ENCODE data around the gene CABLES1. TPM values are rescaled to one million over a fixed set of nuclear protein-coding genes. Genes with fewer than 3 reads are reported as not detected.
A peak's percentile ranks its signal among the peaks of the same experiment; 100 is the strongest.
"Not testable (repeated sequence)": the region's sequence is repeated elsewhere in the genome, so short reads cannot be mapped to it uniquely, and the experiment has no call there.

CABLES1 gene
- total RNA-seq, 1 experiment from 2014 or later: 45.9 TPM

DNA sequence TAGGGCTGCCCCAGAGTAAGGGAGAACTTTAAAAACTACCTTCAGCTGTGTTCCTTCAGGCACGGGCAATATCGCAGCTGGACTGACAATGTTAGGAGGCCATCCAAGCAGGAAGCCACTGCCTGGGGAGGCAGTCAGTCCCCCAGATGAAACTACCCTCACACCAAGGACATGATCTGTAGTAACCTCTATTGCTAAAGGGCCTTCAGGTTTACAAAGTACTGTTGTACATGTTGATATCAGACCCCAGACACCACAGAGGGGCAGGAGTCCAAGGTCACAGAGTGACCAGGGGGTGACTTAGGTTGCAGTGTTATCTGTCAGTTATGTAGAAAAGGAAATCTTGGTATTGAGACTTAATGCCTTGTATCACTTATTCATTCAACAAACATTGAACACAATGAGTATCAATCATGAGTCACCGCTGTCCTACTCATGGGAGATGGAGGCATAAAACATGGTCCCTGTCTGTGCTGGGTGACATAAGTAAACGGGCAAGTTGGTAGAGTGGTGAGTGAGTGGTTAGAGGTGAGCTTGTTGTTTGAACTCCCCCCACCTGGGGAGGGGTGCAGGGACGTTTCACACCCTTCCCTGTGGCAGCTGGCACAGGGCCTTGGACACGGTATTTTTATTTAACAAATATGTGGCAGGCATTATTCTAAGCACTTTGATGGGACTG lies 7.1 kb downstream of the CABLES1 start:
- no peak for DNase-seq (ENCODE audit: low spot score)

DNA sequence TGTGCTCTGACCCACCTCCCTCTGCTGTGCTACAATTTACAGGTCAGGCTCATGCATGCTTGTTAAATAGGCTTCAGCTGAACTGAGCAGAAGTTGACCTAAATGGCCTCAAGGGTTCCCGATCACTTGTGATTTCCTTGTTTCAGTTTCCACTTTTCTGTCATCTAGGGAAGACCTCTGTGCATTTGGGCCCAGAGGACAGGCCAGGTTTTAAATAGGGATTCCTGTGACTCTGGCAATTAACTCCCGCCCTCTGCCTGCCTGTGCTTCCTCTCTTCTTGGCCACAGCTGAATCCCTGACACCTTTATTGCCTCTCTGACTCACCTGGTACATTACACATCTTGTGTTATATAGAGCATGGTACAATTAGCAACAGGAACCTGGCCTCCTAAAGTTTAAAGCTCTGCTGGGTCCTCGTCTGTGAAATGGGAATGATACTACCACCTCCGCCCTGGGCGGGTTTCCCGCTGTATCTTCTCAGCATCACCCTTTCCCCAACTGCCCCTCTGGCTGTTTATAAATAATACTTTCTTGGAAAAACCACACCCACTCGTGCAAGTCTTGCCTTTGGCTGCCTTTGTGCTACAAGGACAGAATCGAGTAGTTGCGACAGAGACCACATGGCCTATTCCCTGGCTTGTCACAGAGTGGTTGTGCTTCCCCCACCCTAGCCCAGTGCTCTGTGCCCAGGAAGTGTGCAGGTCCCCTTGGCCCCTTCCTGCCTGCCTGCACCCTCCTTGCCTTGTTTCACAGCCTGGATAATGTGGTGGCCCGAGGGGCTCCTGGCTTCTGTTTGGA lies 7.9 kb downstream of the CABLES1 start:
- DNase-seq (ENCODE audit: low spot score): peak; percentile 52

DNA sequence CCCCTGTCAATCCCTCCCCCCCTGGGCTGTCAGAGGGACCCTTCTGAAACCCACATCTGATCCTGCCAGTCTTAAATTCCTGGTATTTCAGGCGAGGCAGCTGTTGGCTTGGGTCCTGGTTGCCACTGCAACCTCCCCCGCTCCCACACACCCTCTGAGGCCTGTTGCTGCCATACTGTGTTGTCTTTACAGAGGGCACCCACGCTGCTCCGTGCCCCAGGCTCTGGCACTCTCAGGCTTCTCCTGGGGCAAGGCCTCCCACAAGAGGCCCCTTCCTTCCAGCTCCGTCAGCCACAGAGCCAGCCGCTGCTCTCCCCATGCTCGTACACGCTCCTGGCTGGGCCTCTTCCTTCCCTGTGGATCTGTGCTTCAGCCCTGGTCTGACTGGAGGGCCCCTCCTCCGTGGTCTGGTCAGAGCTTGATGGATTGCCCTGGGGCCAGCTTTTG lies 8.6 kb downstream of the CABLES1 start:
- no peak for DNase-seq (ENCODE audit: low spot score)

DNA sequence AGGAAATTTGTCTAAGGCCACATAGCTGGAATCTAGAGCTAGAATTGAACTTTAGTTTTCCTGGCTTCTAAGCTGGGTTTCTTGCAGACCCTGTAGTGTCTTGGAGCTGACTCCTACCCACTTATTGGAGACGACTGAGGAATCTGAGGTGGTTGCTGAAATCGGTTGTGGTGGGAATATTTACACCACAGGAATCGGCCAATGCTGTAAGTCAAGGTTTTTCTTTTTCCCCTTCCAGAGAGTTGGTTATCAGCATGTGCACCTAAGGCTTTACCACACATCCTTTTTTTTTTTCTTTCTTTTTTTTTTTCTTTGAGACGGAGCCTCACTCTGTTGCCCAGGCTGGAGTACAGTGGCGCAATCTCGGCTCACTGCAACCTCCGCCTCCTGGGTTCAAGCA lies 9.4 kb downstream of the CABLES1 start:
- no peak for DNase-seq (ENCODE audit: low spot score)

DNA sequence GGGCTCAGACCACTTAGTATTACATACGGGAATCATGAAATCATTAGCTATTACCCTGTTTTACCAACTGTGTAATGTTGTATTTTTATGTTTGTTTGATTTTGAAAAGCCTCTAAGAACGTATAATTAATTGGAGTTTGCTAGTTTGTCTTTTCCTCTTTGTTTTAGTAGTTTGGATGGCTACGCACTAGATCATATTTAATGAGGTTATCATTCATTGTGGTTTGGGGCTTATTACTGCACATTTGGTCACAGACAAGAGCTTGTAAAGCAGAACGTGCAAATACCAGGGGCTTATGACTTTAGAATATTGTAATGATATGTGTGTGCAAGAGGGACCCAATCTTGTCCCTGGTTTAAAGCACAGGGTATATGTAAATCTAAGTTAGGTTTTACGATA lies 10.3 kb downstream of the CABLES1 start:
- DNase-seq (ENCODE audit: low spot score): no peak

DNA sequence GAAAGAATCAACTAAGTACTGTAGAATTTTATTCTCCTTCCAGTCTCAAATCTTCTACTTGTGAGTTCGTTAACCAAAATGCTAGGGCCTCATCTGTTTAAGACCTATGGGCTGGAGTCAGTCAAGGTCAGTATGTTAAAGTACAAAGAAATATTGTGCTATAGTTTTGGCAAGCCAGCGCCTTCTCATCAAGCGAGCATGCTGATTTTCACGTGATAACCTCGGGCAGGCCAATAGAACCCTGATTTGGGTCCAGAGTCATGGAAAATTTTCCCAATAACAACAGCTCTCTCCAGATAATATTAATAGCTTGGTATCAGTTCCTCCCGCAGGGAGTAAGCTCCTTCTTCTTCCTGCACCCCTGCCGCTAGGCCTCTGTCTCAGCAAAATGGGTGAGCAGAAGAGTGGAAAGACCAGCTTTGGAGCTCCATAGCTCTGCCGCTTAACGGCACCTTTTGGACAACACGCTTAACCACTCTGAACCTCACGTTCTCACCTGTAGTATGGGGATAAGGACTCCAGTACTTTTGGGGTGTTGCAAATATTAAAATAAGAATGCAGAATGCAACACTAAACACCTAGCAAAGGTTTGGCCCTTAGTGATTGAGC lies 11.7 kb downstream of the CABLES1 start:
- DNase-seq (ENCODE audit: low spot score): no peak

DNA sequence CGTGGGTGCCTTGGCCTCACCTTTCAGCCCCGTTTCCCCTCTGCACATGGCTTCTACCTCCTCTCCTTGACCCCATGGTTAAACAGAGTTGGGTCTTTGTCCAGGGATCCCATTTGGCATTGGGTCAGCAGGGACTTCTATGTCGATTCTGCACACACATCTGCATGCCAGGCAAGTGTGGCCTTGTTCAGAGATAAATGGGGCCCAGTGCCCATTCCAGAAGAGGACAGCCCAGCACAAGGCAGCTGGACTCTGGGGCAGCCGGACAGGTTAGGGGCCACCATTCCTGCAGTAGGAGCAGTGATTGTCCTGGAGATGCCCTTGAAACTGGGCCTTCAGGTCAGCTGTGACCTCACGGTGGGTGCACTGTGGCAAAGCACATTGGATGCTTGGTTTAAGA lies 13.1 kb downstream of the CABLES1 start:
- DNase-seq (ENCODE audit: low spot score): no peak

DNA sequence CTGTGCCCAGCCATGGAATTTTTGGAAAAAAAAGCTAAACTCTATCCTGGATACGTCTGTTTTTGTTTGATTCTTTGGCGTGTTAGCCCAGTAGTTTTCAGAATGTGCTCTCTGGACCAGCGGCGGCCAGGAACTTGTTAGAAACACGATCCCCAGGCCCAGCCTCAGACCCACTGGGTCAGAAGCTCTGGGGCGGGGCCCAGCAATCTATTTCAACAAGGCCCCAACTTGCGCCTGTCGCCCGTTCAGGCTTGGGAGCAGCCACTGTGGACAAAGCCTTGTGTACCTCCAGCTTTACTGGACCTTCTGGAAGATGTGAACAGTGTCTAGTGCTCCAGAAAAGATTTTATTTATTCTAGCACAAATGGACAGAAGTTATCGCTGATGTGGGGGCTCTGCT lies 14.3 kb downstream of the CABLES1 start:
- no peak for DNase-seq (ENCODE audit: low spot score)

DNA sequence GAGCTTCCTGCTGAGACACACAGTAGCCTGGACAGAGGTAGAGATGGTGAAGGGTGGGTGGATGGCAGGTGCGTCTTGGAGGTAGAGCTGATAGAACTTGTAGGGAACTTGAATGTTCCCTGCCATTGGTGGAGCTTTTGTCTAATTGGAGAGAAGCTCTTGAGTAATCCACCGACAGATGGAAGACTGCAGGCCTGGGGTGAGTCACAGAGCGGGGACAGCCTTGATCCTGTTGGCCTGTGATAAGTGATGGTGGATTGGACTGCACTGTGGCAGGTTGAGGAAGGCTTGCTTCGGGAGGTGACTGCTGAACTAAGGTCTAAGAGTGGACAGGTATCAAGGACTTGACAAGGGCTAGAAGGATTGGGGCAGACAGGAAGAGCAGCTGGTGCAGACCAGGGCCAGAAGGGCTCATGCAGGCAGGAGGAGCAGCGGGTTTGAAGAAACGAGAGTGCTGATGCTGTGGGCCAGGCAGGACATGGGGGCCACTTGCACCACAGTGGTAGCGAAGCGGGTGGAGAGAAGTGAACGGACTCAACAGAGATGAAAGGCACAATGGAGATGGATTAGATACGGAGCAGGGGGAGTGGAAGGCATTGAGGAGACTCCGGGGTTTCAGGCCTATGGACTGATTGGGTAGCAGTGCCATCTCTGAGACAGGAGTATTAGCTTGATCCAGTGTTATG lies 16.3 kb downstream of the CABLES1 start:
- DNase-seq (ENCODE audit: low spot score): no peak

DNA sequence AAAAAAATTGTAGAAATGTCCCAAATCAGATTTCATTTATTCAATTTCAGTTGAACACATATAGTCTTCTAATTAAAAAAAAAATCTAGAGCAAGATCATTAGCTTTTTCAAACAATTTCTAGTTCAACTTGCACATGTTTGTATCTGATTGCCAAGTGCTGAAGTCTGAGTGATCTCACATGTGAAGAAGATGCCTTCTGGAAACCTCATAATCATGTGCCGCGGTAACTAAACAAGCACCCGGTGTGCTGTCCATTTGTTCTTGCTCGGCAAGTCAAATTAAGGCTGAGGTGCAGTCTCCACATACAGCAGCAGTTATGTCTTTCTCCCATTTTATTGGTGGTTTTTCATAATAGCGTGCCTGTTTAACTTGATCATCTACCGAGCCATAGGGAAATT lies 18.7 kb downstream of the CABLES1 start:
- DNase-seq (ENCODE audit: low spot score): no peak

DNA sequence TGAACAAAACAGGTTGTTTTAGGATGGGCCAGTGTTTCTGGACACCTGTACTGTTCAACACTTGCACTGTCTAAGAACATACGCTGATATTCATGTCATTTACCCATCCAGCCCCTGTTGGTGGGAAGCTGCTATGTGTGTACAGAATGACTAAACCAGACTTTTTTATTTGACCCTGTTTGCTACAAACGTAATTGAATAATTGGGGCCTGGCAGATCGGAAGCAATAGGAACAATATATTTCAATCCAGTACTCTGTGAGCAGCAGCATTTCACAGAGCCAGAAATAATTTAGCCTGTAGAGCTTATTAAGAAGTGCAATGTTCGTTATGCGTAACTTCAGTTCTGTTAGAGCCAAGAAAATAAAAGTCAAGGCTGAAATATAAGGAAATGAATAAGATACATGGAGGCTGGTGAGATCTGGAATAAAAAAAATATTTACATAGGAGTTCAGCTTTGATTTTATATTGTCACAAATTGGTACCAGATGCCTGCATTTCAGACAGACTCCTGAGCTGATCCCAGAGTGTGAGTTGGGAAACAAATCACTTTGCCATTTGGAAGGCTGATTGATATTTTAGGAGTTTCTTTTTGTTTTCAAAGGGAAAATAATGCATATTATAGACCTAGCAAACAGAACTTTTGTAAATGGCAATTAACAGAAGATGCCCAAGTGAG lies 19.7 kb downstream of the CABLES1 start:
- no peak for DNase-seq (ENCODE audit: low spot score)

DNA sequence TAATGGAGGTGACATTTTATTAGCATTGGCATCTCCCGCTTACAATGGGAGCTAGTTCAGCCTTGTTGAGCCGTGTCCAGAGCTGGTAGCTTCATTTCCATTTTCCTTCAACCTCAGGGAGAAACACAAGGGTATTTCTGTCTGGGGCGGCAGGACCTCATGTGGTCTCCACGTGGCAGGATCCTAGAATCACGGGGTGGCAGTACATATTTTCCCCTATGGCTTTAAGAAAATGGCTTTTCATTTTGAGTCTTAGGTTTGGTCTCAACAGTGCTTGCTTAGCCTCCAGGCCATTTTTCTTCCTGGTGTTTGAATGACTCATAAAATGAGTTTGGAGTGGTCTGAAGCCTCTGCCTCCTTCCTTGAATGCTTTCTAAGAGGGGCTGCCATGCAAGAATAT lies 20.3 kb downstream of the CABLES1 start:
- DNase-seq (ENCODE audit: low spot score): no peak

DNA sequence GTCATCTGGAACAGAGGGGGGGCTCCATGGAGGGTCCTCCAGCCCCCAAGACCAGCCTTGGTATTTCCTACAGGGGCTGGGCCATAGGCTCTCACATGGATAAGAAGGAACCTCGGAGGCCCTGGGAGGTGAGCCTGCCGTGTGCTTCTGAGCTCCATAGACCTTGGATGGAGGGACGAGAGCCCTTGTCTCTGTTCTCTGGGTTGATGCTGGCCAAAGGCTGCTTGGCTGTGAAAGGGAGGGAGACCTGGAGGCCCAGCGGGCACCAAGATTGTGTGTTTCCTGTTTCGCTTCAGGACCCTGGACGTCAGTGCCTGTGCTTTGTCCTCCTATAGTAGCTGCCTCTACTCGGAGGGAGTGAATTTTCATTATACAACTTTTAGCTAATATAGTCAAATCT lies 20.8 kb downstream of the CABLES1 start:
- DNase-seq (ENCODE audit: low spot score): no peak

DNA sequence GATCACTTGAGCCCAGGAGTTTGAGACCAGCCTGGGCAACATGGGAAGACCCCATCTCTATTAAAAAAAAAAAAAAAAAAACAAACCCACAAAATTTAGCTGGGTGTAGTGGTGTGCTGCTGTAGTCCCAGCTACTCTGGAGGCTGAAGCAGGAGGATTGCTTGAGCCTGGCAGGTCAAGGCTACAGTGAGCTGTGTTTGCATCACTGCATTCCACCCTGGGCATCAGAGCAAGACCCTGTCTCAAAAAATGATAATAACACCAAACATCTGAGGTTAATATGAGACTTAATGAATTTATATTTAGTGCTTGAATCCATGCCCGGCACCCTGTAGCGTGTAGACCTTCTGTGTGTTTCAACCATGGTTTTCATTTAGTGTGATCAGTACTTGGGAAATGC lies 22.8 kb downstream of the CABLES1 start:
- DNase-seq (ENCODE audit: low spot score): no peak

DNA sequence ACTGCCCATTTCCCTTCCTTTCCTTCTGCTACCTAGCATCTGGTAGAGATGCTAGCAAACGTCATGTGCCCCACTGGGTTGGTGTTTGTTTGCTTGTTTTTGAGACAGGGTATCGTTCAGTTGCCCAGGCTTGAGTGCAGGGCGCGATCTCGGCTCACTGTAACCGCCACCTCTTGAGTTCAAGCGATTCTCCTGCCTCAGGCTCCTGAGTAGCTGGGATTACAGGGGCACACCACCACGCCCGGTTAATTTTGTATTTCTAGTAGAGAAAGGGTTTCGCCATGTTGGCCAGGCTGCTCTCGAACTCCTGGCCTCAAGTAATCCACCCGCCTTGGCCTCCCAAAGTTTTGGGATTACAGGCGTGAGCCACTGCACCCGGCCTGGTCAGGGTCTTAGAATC lies 23.6 kb downstream of the CABLES1 start:
- DNase-seq (ENCODE audit: low spot score): not testable (repeated sequence)

DNA sequence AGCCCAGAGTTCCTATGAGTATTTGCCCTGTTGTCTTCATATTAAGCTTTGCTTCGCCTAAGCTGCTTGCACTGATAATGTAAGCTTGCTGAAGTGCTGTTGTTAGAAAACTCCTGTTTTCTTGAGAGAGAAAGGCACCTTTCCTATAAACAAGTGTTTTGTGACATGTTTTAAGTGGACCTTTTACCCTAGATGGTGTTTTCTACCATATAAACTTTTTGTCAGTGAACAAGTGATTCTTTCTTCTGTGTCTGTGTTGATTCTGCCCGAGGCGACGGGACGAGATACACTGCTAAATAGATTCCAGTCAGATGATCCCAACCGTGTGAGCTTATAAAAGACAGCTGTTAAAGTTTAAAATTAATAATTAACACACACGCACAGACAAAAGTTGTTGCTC lies 24.1 kb downstream of the CABLES1 start:
- peak; percentile 30 for DNase-seq (ENCODE audit: low spot score)

DNA sequence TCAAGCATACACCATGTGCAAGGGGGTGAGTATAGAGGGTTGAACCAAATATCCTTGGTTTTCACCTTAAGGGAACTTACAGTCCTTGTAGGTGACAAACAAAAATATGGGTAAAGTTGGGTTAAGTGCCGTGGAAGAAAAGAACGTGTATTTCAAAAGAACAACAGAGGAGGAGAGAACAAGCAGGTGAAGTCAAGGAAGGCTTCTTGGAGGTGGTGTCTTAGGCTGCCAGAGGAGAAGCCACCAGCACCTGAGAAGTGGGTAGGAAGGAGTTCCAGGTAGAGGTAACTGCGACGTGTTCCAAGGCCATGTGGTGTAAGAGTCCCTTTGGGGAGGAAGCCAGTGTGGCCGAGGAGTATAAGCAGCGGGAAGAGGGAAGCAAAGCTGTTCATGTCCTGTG lies 27.2 kb downstream of the CABLES1 start:
- no peak for DNase-seq (ENCODE audit: low spot score)

DNA sequence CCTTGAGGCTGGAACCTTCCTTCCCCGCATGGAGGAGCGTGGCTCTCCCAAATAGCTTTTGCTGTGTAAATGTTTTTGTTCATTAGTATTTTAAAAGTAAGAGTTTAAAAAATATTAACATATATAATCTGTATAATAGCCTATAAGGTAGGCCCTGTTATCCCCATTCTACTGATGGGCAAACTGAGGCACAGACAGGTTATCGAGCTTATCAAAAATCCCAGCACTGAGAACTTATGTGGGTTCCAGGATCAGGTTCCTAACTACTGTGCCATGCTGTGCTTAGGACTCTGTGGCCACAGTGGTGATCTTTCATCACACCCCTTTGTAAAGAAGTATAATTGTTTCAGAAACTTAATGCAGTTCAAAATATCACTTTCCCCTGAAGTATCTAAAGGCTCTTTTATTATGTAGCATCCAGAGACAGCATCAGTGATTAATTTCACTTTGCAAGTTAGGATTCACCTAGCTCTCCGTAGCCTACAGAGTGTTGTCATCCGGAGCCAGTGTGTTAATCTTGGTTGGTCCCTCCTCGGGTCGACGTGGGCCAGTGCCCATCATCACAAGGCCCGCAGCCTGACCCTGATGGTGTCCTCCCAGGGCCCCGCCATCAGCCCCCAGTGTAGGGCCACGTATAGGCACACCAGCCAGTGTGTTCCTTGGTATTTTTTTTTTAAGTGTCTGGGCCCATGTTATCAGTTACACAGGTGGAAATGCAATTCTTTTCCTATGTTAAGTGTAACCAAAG lies 28.7 kb downstream of the CABLES1 start:
- DNase-seq (ENCODE audit: low spot score): no peak

DNA sequence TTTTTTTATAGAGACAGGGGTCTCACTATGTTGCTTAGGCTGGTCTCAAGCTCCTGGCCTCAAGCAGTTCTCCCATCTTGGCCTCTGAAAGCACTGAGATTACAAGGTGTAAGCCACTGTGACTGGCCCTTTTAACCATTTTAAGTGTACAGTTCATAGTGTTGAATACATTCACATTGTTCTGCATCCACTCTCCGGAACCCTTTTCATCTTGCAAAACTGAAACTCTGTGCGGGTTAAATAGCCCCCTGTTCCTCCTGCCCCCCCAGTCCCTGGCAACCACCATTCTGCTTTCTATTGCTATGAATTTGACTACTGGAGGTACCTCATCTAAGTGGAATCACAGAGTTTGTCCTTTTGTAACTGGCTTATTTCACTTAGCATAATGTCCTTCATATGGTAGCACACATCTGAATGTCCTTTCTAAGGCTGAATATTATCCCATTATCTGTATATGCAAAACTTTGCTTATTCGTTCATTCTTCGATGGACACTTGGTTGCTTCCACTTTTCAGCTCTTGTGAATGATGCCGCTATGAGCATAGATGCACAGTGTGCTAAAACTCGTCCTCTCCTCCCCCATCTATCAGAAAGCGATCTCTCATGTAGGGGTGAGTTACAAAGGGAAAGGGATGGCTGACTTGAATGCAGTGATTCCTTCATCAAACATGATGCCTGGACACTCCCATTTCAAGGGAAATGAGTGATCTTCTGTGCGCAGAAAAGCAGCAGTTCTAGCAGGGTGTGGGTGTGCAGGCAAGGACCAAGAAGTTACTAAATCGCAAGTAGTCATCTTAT lies 30.2 kb downstream of the CABLES1 start:
- DNase-seq (ENCODE audit: low spot score): no peak

DNA sequence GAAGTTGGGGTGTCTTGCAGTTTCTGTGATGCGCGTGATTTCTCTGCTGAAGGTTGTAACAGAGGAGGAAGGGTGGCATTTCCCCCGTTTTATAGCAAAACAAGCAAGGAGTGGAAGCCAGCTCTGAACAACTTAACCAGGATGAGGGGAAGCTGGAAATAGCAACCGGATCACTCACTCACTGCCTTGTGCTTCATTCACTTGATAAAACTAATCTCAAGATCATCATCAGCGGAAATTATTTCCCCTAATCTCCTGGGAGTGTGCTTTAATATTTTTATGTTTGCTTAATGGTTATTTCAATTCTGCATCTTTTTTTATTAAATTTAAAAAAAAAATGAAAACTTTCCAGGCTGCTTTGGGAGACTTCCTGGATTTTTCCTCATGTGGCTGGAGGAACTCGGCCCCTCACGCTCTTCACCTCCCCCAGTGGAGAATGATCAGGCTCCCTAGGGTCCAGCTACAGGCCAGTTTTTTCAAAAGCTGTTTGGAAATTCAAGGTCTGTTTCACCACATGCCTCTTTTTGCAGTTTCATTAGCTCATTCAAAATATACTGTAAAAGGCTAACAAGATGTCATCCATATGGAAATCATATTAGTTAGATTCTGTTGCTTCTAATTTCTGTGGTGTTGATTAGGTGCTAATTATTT lies 31.7 kb downstream of the CABLES1 start:
- DNase-seq (ENCODE audit: low spot score): no peak
